Mesenchymal stem cell (in vitro differentiated cells and primary cell): Measurements from ENCODE around the gene NPAS2.

Experiments used
- DNase-seq: peaks from one replicate; pipeline ENCODE4 v3.0.0-alpha.2; 2013
- H2AFZ ChIP-seq: one replicate; pipeline ENCODE4 v1.6.1; 2013; ENCODE audit warnings: low read depth, mild to moderate bottlenecking, control low read depth, inconsistent platforms, low read length, moderate library complexity
- H2AK5ac ChIP-seq: 2 replicates; pipeline ENCODE4 v1.6.1; 2013; ENCODE audit warnings: low read length, moderate library complexity, mild to moderate bottlenecking, inconsistent platforms; ENCODE audit not compliant: severe bottlenecking
- H2BK120ac ChIP-seq: one replicate; pipeline ENCODE4 v1.6.1; 2013; ENCODE audit warnings: low read depth, mild to moderate bottlenecking, inconsistent platforms, low read length, moderate library complexity
- H2BK12ac ChIP-seq, 2 experiments: one replicate each; pipeline ENCODE4 v1.6.1; 2013; ENCODE audit warnings: inconsistent platforms in 2 of 2, low read length in 2 of 2, mild to moderate bottlenecking in 2 of 2, moderate library complexity in 2 of 2, control low read depth in 1 of 2
- H2BK15ac ChIP-seq: one replicate; pipeline ENCODE4 v1.6.1; 2013; ENCODE audit warnings: mild to moderate bottlenecking, low read depth, inconsistent platforms; ENCODE audit not compliant: poor library complexity, severe bottlenecking
- H2BK5ac ChIP-seq: 2 replicates; pipeline ENCODE4 v1.6.1; 2013; ENCODE audit warnings: low read depth, mild to moderate bottlenecking, low read length, control low read depth, inconsistent platforms; ENCODE audit not compliant: poor library complexity, severe bottlenecking
- H3K14ac ChIP-seq, 2 experiments: one replicate each; pipeline ENCODE4 v1.6.1; 2013; ENCODE audit warnings: inconsistent platforms in 2 of 2, low read length in 2 of 2, control low read depth in 1 of 2, mild to moderate bottlenecking in 1 of 2, moderate library complexity in 1 of 2
- H3K18ac ChIP-seq, 2 experiments: one replicate each; pipeline ENCODE4 v1.6.1; 2013; ENCODE audit warnings: inconsistent platforms in 2 of 2, low read length in 2 of 2, control low read depth in 1 of 2, low read depth in 1 of 2, mild to moderate bottlenecking in 1 of 2
- H3K23ac ChIP-seq, 2 experiments: one replicate each; pipeline ENCODE4 v1.6.1; 2013; ENCODE audit warnings: inconsistent platforms in 2 of 2, low read length in 2 of 2, mild to moderate bottlenecking in 2 of 2, moderate library complexity in 2 of 2, control low read depth in 1 of 2
- H3K27ac ChIP-seq: 2 replicates; pipeline ENCODE4 v1.5.1; 2013; ENCODE audit warnings: mild to moderate bottlenecking, moderate library complexity, low read length, control low read depth, inconsistent platforms; ENCODE audit not compliant: poor library complexity, severe bottlenecking
- H3K27me3 ChIP-seq, 2 experiments: 2 replicates each; pipeline versions ENCODE4 v1.6.1 to v1.7.0; 2013; ENCODE audit warnings: low read length in 2 of 2, mild to moderate bottlenecking in 2 of 2, moderate library complexity in 2 of 2, control low read depth in 1 of 2, inconsistent platforms in 1 of 2; ENCODE audit not compliant: control insufficient read depth in 1 of 2, insufficient read depth in 1 of 2
- H3K36me3 ChIP-seq, 2 experiments: 2 replicates each; pipeline versions ENCODE4 v1.6.1 to v1.7.0; 2013; ENCODE audit warnings: low read length in 2 of 2, control low read depth in 1 of 2, inconsistent platforms in 1 of 2, low read depth in 1 of 2, mild to moderate bottlenecking in 1 of 2; ENCODE audit not compliant: insufficient read depth in 2 of 2, control insufficient read depth in 1 of 2
- H3K4ac ChIP-seq, 2 experiments: one replicate each; pipeline ENCODE4 v1.6.1; 2013; ENCODE audit warnings: inconsistent platforms in 2 of 2, low read length in 2 of 2, mild to moderate bottlenecking in 2 of 2, moderate library complexity in 2 of 2, control low read depth in 1 of 2, low read depth in 1 of 2
- H3K4me1 ChIP-seq: 2 replicates; pipeline ENCODE4 v1.6.1; 2013; ENCODE audit warnings: low read depth, low read length, control low read depth; ENCODE audit not compliant: control insufficient read depth, insufficient read depth
- H3K4me2 ChIP-seq: 2 replicates; pipeline ENCODE4 v1.6.1; 2013; ENCODE audit warnings: low read length, mild to moderate bottlenecking, inconsistent platforms; ENCODE audit not compliant: poor library complexity, severe bottlenecking
- H3K4me3 ChIP-seq, 2 experiments: 2 replicates each; pipeline versions ENCODE4 v1.5.1 to v1.7.0; 2013; ENCODE audit warnings: low read length in 2 of 2, mild to moderate bottlenecking in 2 of 2, control low read depth in 1 of 2, low read depth in 1 of 2; ENCODE audit not compliant: insufficient read depth in 1 of 2
- H3K79me1 ChIP-seq: replicated peaks from 2 replicates; pipeline ENCODE4 v1.6.1; 2013; ENCODE audit warnings: mild to moderate bottlenecking, control low read depth, low read length, inconsistent platforms; ENCODE audit not compliant: poor library complexity, severe bottlenecking
- H3K9ac ChIP-seq: 2 replicates; pipeline ENCODE4 v1.7.0; 2013; ENCODE audit warnings: mild to moderate bottlenecking, low read length, moderate library complexity
- H3K9me3 ChIP-seq: 2 replicates; pipeline ENCODE4 v1.7.0; 2013; ENCODE audit warnings: mild to moderate bottlenecking, low read length; ENCODE audit not compliant: control insufficient read depth
- H4K8ac ChIP-seq: one replicate; pipeline ENCODE4 v1.6.1; 2013; ENCODE audit warnings: inconsistent platforms, mild to moderate bottlenecking, low read length, moderate library complexity
- H4K91ac ChIP-seq: one replicate; pipeline ENCODE4 v1.6.1; 2013; ENCODE audit warnings: mild to moderate bottlenecking, low read length, inconsistent platforms
- WGBS: methylation state at CpG from one replicate; pipeline ENCODE4 v1.1.7; 2013; ENCODE audit warnings: mixed read lengths; 5-methylcytosine and 5-hydroxymethylcytosine counted together

Gene NPAS2

DNA sequence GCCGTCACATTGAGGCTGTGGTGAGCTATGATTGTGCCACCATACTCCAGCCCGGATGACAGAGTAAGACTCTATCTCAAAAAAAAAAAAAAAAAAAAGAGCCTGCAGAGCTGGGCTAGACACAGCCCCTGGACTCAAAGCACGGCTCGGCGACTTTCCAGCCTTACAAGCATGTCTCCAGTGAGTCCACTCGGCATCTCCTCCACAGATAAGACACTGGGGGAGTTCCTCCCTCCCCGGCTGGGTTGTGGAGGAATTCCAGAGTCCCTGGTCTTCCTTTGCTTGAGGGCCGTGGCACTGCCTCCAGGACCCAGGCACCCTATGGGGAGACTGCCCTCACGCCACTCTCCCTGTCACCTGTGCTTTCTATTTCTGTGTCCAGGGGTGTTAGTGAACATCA, 151.3 kb downstream of the NPAS2 start:
- Histone ChIP-seq H3K9ac (no peak overlapping the region), H3K4me3 (no peak overlapping the region), H3K4me1 (peaks cover 2% of the 10 kb centered on the region), H3K4ac (no peak overlapping the region), H3K27me3 (no peaks in the 10 kb centered on the region), H2AFZ (no peak overlapping the region), H2BK15ac (no peak overlapping the region), H2AK5ac (no peak overlapping the region), H4K8ac (no peak overlapping the region), H3K18ac (no peak overlapping the region), H2BK5ac (no peak overlapping the region), H3K4me2 (no peak overlapping the region), H2BK12ac (no peak overlapping the region), H3K79me1 (no peaks in the 10 kb centered on the region), H3K36me3 (peaks cover 0 to 61% of the 10 kb centered on the region in 2 experiments), H3K14ac (no peak overlapping the region), H3K27ac (no peak overlapping the region), H3K23ac (no peak overlapping the region), H2BK120ac (no peak overlapping the region), H3K9me3 (no peaks in the 10 kb centered on the region), H4K91ac (no peak overlapping the region)
- 92% methylated on average over 9 of the region's 9 CpGs for WGBS
- DNase-seq = no peak

- no peak overlapping the region for H3K4ac ChIP-seq
- WGBS = 85% methylated on average over 7 of the region's 7 CpGs
- no peak overlapping the region for H3K23ac ChIP-seq
- no peaks in the 10 kb centered on the region for H3K27me3 ChIP-seq
- H4K8ac ChIP-seq = no peak overlapping the region
- no peak overlapping the region for H2AK5ac ChIP-seq
- H3K27ac ChIP-seq = no peak overlapping the region
- H3K14ac ChIP-seq = no peak overlapping the region
- H3K4me3 ChIP-seq = no peak overlapping the region
- H3K4me1 ChIP-seq = peaks cover 11% of the 10 kb centered on the region
- H3K9me3 ChIP-seq = no peaks in the 10 kb centered on the region
- H2BK15ac ChIP-seq = no peak overlapping the region
- H3K18ac ChIP-seq = no peak overlapping the region
- peaks cover 0 to 70% of the 10 kb centered on the region in 2 experiments for H3K36me3 ChIP-seq
- no peak overlapping the region for H3K4me2 ChIP-seq
- DNase-seq = no peak
- no peak overlapping the region for H2AFZ ChIP-seq
- no peak overlapping the region for H2BK12ac ChIP-seq
- H3K79me1 ChIP-seq = no peaks in the 10 kb centered on the region
- H2BK120ac ChIP-seq = no peak overlapping the region
- no peak overlapping the region for H2BK5ac ChIP-seq
- no peak overlapping the region for H3K9ac ChIP-seq
- H4K91ac ChIP-seq = no peak overlapping the region
Measured at GRCh38 chr2:100972452-100972851, 152.5 kb downstream of the NPAS2 start.

DNA sequence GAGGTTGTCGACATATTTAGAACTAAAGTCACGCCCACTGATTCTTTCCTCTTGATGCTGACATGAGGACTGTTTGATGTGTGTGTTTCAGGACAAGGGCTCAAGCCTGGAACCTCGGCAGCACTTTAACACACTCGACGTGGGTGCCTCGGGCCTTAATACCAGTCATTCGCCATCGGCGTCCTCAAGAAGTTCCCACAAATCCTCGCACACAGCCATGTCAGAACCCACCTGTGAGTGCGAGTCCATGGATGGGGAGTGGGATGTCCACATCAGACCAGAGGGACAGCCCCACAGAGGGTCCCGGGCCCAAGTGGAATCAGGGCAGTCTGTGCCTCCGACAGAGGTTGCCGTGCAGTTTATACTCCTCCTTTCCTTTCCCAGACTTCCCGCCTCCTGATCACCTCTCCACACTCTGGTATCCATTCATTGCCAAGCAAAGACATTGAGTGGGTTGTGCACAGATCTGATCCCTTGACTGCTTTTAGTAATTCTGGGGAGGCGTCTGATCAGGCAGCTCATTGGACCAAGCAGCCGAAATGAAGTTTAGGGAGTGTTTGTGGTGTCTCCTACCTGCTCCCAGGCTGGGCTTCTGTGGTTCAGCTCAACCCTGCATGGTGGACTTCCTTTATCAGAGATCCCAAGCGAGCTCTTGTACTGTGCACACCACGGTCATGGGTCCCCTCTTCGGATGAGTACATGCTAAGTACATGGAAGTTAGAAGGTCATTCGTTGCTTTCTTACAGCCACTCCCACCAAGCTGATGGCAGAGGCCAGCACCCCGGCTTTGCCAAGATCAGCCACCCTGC, 155.0 kb downstream of the NPAS2 start:
- Histone ChIP-seq H3K79me1 (no peaks in the 10 kb centered on the region), H2BK120ac (no peak overlapping the region), H4K91ac (no peak overlapping the region), H2AFZ (no peak overlapping the region), H4K8ac (no peak overlapping the region), H2BK12ac (no peak overlapping the region), H2BK5ac (no peak overlapping the region), H3K36me3 (peaks cover 0 to 53% of the 10 kb centered on the region in 2 experiments), H3K27me3 (no peaks in the 10 kb centered on the region), H3K4me2 (no peak overlapping the region), H3K18ac (no peak overlapping the region), H3K23ac (no peak overlapping the region), H3K14ac (no peak overlapping the region), H2BK15ac (no peak overlapping the region), H3K4me1 (peaks cover 15% of the 10 kb centered on the region), H3K9ac (no peak overlapping the region), H3K9me3 (no peaks in the 10 kb centered on the region), H3K4me3 (no peak overlapping the region), H2AK5ac (no peak overlapping the region), H3K4ac (no peak overlapping the region), H3K27ac (no peak overlapping the region)
- no peak for DNase-seq
- 94% methylated on average over 22 of the region's 22 CpGs for WGBS

DNA sequence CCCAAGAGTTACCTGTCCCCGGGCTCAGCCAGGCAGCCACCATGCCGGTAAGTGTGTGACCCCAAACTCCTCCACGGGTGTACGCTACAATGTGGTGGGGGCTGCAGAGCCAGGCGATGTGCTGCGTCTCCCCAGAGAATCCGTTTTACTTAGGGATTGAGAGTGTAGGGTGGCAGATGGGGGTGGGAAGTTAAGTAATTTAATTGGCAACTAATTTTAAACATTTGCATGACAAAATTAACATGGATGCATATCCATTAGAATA, 155.5 kb downstream of the NPAS2 start:
- Histone ChIP-seq H4K8ac (no peak overlapping the region), H3K18ac (no peak overlapping the region), H3K14ac (no peak overlapping the region), H4K91ac (no peak overlapping the region), H3K27me3 (no peaks in the 10 kb centered on the region), H3K9me3 (no peaks in the 10 kb centered on the region), H2AK5ac (no peak overlapping the region), H3K27ac (no peak overlapping the region), H3K4me2 (no peak overlapping the region), H2BK5ac (no peak overlapping the region), H3K4me3 (no peak overlapping the region), H3K4ac (no peak overlapping the region), H3K79me1 (no peaks in the 10 kb centered on the region), H3K23ac (no peak overlapping the region), H2BK15ac (no peak overlapping the region), H3K4me1 (peaks cover 15% of the 10 kb centered on the region), H2BK12ac (no peak overlapping the region), H3K9ac (no peak overlapping the region), H2BK120ac (no peak overlapping the region), H2AFZ (no peak overlapping the region), H3K36me3 (peaks cover 0 to 52% of the 10 kb centered on the region in 2 experiments)
- 98% methylated on average over 6 of the region's 7 CpGs for WGBS
- DNase-seq = no peak
